ENCODE data around the gene PIM2. TPM values are rescaled to one million over a fixed set of nuclear protein-coding genes. Genes with fewer than 3 reads are reported as not detected.

Gene PIM2
- total and polyA plus RNA-seq, 12 donors = 3.8 to 14.1 (median 9.3) TPM

- no peaks in the 10 kb centered on the region for H3K9me3 ChIP-seq (replicated peaks in 1 of 3)
- DNase-seq = no peak
- no peaks in the 10 kb centered on the region for H3K27me3 ChIP-seq
- intact Hi-C loops (cut with DNase I) = no loop called here
- H3K36me3 ChIP-seq (replicated peaks in 1 of 2) = no peaks in the 10 kb centered on the region
- no peak overlapping the region for H3K27ac ChIP-seq
- no peak for TF ChIP-seq CTCF (IDR thresholded peaks at IDR 0.05)
- no peak for TF ChIP-seq POLR2A (IDR thresholded peaks at IDR 0.05)
- no peaks in the 10 kb centered on the region for H3K4me1 ChIP-seq (replicated peaks in 1 of 2)
- WGBS, 4 donors = 82 to 94% (median 91%) methylated on average over 1 to 14 of the region's 14 CpGs
- H3K4me3 ChIP-seq = no peak overlapping the region
These were observed 47.1 kb upstream of the PIM2 start for GRCh38 chrX:48965959-48966358.

GRCh38 chrX:48961585-48962091, 42.8 kb upstream of the PIM2 start:
- intact Hi-C loops (cut with DNase I) = no loop called here
- peak; percentile 26 to 77 (median 54) for DNase-seq
- TF ChIP-seq POLR2A (IDR thresholded peaks at IDR 0.05) (no peak), CTCF (IDR thresholded peaks at IDR 0.05) (no peak)

GRCh38 chrX:48960291-48960690, 41.5 kb upstream of the PIM2 start:
- intact Hi-C loops (cut with DNase I) = no loop called here
- no peak for DNase-seq
- WGBS, 4 donors = 65 to 83% (median 82%) methylated on average over 2 of the region's 2 CpGs

More at GRCh38 chrX:48961585-48962091, 42.8 kb upstream of the PIM2 start:
- no peaks in the 10 kb centered on the region for H3K27me3 ChIP-seq
- no peaks in the 10 kb centered on the region for H3K36me3 ChIP-seq (replicated peaks in 1 of 2)
- 29 to 61% (median 39%) methylated on average over 5 of the region's 5 CpGs; no CpG with 5 or more reads in 1 of the 4 donors for WGBS, 4 donors
- H3K4me1 ChIP-seq (replicated peaks in 1 of 2) = peaks cover 6 to 7% of the 10 kb centered on the region in 2 donors
- peak overlapping the region in 2 of 5 donors; percentile 43 to 61 for H3K27ac ChIP-seq
- H3K9me3 ChIP-seq (replicated peaks in 1 of 3) = no peaks in the 10 kb centered on the region
- H3K4me3 ChIP-seq = no peak overlapping the region

GRCh38 chrX:48958635-48959094, 39.8 kb upstream of the PIM2 start:
- TF ChIP-seq POLR2A (IDR thresholded peaks at IDR 0.05) = peak in 1 of 2 donors; percentile 50
- no peak for TF ChIP-seq CTCF (IDR thresholded peaks at IDR 0.05)
- Histone ChIP-seq H3K9me3 (replicated peaks in 1 of 3) (no peaks in the 10 kb centered on the region), H3K4me1 (replicated peaks in 1 of 2) (peaks cover 6 to 17% of the 10 kb centered on the region in 2 donors), H3K4me3 (peak overlapping the region in 2 of 4 donors; percentile 19 to 46), H3K27me3 (no peaks in the 10 kb centered on the region), H3K27ac (peak overlapping the region; percentile 53 to 96 (median 89)), H3K36me3 (replicated peaks in 1 of 2) (no peaks in the 10 kb centered on the region)
- DNase-seq = peak; percentile 30 to 79 (median 70)
- intact Hi-C loops (cut with DNase I) = no loop called here
- WGBS, 4 donors = 0 to 43% (median 18%) methylated on average over 2 to 21 of the region's 21 CpGs

More at GRCh38 chrX:48960291-48960690, 41.5 kb upstream of the PIM2 start:
- H3K36me3 ChIP-seq (replicated peaks in 1 of 2) = no peaks in the 10 kb centered on the region
- H3K27ac ChIP-seq = peak overlapping the region in 1 of 5 donors; percentile 61
- H3K9me3 ChIP-seq (replicated peaks in 1 of 3) = no peaks in the 10 kb centered on the region
- H3K4me1 ChIP-seq (replicated peaks in 1 of 2) = peaks cover 6 to 17% of the 10 kb centered on the region in 2 donors
- TF ChIP-seq CTCF (IDR thresholded peaks at IDR 0.05) (no peak), POLR2A (IDR thresholded peaks at IDR 0.05) (no peak)
- H3K27me3 ChIP-seq = no peaks in the 10 kb centered on the region
- no peak overlapping the region for H3K4me3 ChIP-seq
